Neural cell (in vitro differentiated cells): ENCODE data around the gene YAF2. TPM values are rescaled to one million over a fixed set of nuclear protein-coding genes. Genes with fewer than 3 reads are reported as not detected.

Experiments used
- H2AFZ ChIP-seq: fragments of 200-600, 300-800 bp; sonication (generic), shearing (Covaris generic); 2 replicates; pipeline ENCODE4 v1.6.0; 2014; ENCODE audit warnings: low read depth, mild to moderate bottlenecking, antibody characterized with exemption, low read length, moderate library complexity
- H3F3A ChIP-seq: fragments of 200-600 bp; shearing (Covaris generic); 2 replicates; pipeline ENCODE4 v1.6.1; 2016; ENCODE audit warnings: mild to moderate bottlenecking, moderate library complexity, mixed read lengths, antibody characterized with exemption, low read length; ENCODE audit not compliant: insufficient read depth, poor library complexity, severe bottlenecking
- H3K27ac ChIP-seq: fragments of 200-600, 300-800 bp; sonication (generic), shearing (Covaris generic); 2 replicates; pipeline ENCODE4 v1.5.1; 2014; ENCODE audit warnings: mild to moderate bottlenecking, low read length, moderate library complexity
- H3K27me3 ChIP-seq: fragments of 300-800, 200-600 bp; sonication (generic), shearing (Covaris generic); 2 replicates; pipeline ENCODE4 v1.6.0; 2014; ENCODE audit warnings: mild to moderate bottlenecking, low read depth, low read length, moderate library complexity; ENCODE audit not compliant: insufficient read depth
- H3K36me3 ChIP-seq: fragments of 300-800, 200-600 bp; sonication (generic), shearing (Covaris generic); 2 replicates; pipeline ENCODE4 v1.5.1; 2014; ENCODE audit warnings: mild to moderate bottlenecking, antibody characterized with exemption, low read length, moderate library complexity; ENCODE audit not compliant: insufficient read depth
- H3K4me2 ChIP-seq: fragments of 300-800, 200-600 bp; sonication (generic), shearing (Covaris generic); 2 replicates; pipeline ENCODE4 v1.6.0; 2014; ENCODE audit warnings: mild to moderate bottlenecking, low read length
- H3K4me3 ChIP-seq: fragments of 300-800, 200-600 bp; sonication (generic), shearing (Covaris generic); 2 replicates; pipeline ENCODE4 v1.5.1; 2014; ENCODE audit warnings: mild to moderate bottlenecking, low read length, moderate library complexity
- H3K79me2 ChIP-seq: fragments of 200-600 bp; shearing (Covaris generic); replicated peaks from 2 replicates; pipeline ENCODE4 v1.6.0; 2014; ENCODE audit warnings: mild to moderate bottlenecking, low read length, moderate library complexity; ENCODE audit not compliant: insufficient read depth
- H3K9ac ChIP-seq: fragments of 300-800, 200-600 bp; sonication (generic), shearing (Covaris generic); 2 replicates; pipeline ENCODE4 v1.6.1; 2016; ENCODE audit warnings: mild to moderate bottlenecking, low read length, mixed read lengths
- H3K9me2 ChIP-seq: fragments of 200-600 bp; shearing (Covaris generic); 2 replicates; pipeline ENCODE4 v1.6.1; 2016; ENCODE audit warnings: mild to moderate bottlenecking, low read length, mixed read lengths; ENCODE audit not compliant: insufficient read depth
- H3K9me3 ChIP-seq: fragments of 200-600, 300-800 bp; sonication (generic), shearing (Covaris generic); 2 replicates; pipeline ENCODE4 v1.6.1; 2016; ENCODE audit warnings: mild to moderate bottlenecking, mixed run types, low read length, moderate library complexity, mixed read lengths
- H4K20me1 ChIP-seq: fragments of 200-600 bp; shearing (Covaris generic); 2 replicates; pipeline ENCODE4 v1.6.1; 2016; ENCODE audit warnings: mild to moderate bottlenecking, mixed run types; ENCODE audit not compliant: insufficient read depth
- EP300 ChIP-seq: fragments of 450-650 bp; conservative IDR thresholded peaks from 2 replicates; pipeline ENCODE4 v1.6.1; 2014; ENCODE audit warnings: antibody characterized with exemption, mild to moderate bottlenecking, moderate library complexity; ENCODE audit not compliant: poor library complexity, severe bottlenecking
- EZH2 ChIP-seq: fragments of 200-600, 300-800 bp; shearing (Covaris generic), sonication (generic); IDR thresholded peaks from 2 replicates; pipeline ENCODE4 v1.6.1; 2014; ENCODE audit warnings: antibody characterized with exemption, low read length, borderline replicate concordance, mild to moderate bottlenecking; ENCODE audit not compliant: insufficient read depth, poor library complexity, severe bottlenecking
- MXI1 ChIP-seq: fragments of 450-650 bp; conservative IDR thresholded peaks from 2 replicates; pipeline ENCODE4 v1.6.1; 2014; ENCODE audit warnings: antibody characterized with exemption, mild to moderate bottlenecking; ENCODE audit not compliant: poor library complexity, severe bottlenecking
- POLR2AphosphoS5 ChIP-seq: IDR thresholded peaks from 2 replicates; pipeline ENCODE4 v1.6.1; 2012
- RAD21 ChIP-seq: fragments of 450-650 bp; conservative IDR thresholded peaks from 2 replicates; pipeline ENCODE4 v1.6.1; 2014; ENCODE audit warnings: antibody characterized with exemption, mild to moderate bottlenecking, moderate library complexity
- SMC3 ChIP-seq: fragments of 450-650 bp; conservative IDR thresholded peaks from 2 replicates; pipeline ENCODE4 v1.6.1; 2014; ENCODE audit warnings: antibody characterized with exemption, mild to moderate bottlenecking, moderate library complexity; ENCODE audit not compliant: poor library complexity
- TAF1 ChIP-seq: IDR thresholded peaks from 2 replicates; pipeline ENCODE4 v1.6.1; 2012; ENCODE audit warnings: low read depth
- polyA plus RNA-seq: library from polyadenylated mRNA; depleted of rRNA; stranded (reverse); fragments of >200 nt; gene quantifications from 2 replicates; pipeline ENCODE4 v1.2.3, GENCODE V29; 2014
- TF ChIP-seq, protein P1 (sequence below): fragments of 450-650 bp; IDR thresholded peaks from 2 replicates; pipeline ENCODE4 v1.5.1; 2014; ENCODE audit warnings: antibody characterized with exemption, mild to moderate bottlenecking, moderate library complexity; ENCODE audit not compliant: poor library complexity, severe bottlenecking
- TF ChIP-seq, protein P2 (sequence below): IDR thresholded peaks from 2 replicates; pipeline ENCODE4 v1.6.1; 2012; ENCODE audit warnings: borderline replicate concordance

YAF2 gene
- polyA plus RNA-seq, 1 donor from 2014 or later, result 44.1 TPM

DNA sequence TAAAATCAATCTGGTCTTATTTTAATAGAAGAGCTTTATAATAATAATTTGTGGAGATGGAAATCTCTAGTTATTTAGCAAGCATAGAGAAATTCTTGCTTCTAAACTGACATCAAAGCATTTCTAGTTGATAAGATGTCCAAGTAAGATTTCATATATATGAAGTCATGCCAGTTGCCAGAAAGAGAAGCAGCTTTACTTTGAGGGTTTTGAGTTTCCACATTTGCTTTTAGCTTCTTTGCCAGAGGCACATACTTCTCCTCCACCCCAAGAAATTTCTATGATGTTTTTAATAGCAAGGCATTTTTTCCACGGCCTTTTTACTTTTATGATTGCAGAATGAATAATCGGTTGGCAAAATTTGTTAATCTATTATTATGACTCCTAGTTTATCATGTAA is 24.2 kb upstream of the YAF2 start:
- Histone ChIP-seq H4K20me1 (no peaks in the 10 kb centered on the region), H3F3A (no peaks in the 10 kb centered on the region), H3K4me3 (no peak overlapping the region), H3K27ac (no peak overlapping the region), H3K9me2 (no peaks in the 10 kb centered on the region), H2AFZ (no peak overlapping the region), H3K27me3 (no peaks in the 10 kb centered on the region), H3K4me2 (no peak overlapping the region), H3K9me3 (no peaks in the 10 kb centered on the region), H3K79me2 (no peaks in the 10 kb centered on the region), H3K9ac (no peak overlapping the region), H3K36me3 (no peaks in the 10 kb centered on the region)
- TF ChIP-seq MXI1 (no peak), SMC3 (no peak)

DNA sequence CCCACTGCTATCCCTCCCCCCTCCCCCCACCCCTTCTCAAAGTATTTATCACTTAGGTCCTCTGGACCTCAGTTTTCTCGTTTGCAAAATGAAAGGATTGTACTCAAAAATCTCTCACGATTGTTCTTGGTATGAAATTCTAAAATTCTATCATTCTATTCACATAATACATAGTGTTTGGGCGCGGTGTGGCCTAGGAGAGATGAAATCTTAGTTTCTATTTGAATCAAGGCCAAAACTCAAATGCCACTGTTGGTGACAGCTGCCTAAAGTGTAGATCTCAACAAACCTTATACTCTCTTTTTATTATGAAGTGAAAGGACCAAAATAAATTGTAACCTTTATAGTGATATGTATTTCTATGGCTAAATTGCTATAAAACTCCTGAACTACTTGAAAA is 23.7 kb upstream of the YAF2 start:
- no peak overlapping the region for H3K27ac ChIP-seq
- no peaks in the 10 kb centered on the region for H3K36me3 ChIP-seq
- TF ChIP-seq MXI1 (no peak), RAD21 (no peak), SMC3 (no peak), POLR2AphosphoS5 (no peak), TAF1 (no peak), EZH2 (no peak), EP300 (no peak)
- TF ChIP-seq, protein P1, sequence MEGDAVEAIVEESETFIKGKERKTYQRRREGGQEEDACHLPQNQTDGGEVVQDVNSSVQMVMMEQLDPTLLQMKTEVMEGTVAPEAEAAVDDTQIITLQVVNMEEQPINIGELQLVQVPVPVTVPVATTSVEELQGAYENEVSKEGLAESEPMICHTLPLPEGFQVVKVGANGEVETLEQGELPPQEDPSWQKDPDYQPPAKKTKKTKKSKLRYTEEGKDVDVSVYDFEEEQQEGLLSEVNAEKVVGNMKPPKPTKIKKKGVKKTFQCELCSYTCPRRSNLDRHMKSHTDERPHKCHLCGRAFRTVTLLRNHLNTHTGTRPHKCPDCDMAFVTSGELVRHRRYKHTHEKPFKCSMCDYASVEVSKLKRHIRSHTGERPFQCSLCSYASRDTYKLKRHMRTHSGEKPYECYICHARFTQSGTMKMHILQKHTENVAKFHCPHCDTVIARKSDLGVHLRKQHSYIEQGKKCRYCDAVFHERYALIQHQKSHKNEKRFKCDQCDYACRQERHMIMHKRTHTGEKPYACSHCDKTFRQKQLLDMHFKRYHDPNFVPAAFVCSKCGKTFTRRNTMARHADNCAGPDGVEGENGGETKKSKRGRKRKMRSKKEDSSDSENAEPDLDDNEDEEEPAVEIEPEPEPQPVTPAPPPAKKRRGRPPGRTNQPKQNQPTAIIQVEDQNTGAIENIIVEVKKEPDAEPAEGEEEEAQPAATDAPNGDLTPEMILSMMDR, result no peak
- TF ChIP-seq, protein P2, sequence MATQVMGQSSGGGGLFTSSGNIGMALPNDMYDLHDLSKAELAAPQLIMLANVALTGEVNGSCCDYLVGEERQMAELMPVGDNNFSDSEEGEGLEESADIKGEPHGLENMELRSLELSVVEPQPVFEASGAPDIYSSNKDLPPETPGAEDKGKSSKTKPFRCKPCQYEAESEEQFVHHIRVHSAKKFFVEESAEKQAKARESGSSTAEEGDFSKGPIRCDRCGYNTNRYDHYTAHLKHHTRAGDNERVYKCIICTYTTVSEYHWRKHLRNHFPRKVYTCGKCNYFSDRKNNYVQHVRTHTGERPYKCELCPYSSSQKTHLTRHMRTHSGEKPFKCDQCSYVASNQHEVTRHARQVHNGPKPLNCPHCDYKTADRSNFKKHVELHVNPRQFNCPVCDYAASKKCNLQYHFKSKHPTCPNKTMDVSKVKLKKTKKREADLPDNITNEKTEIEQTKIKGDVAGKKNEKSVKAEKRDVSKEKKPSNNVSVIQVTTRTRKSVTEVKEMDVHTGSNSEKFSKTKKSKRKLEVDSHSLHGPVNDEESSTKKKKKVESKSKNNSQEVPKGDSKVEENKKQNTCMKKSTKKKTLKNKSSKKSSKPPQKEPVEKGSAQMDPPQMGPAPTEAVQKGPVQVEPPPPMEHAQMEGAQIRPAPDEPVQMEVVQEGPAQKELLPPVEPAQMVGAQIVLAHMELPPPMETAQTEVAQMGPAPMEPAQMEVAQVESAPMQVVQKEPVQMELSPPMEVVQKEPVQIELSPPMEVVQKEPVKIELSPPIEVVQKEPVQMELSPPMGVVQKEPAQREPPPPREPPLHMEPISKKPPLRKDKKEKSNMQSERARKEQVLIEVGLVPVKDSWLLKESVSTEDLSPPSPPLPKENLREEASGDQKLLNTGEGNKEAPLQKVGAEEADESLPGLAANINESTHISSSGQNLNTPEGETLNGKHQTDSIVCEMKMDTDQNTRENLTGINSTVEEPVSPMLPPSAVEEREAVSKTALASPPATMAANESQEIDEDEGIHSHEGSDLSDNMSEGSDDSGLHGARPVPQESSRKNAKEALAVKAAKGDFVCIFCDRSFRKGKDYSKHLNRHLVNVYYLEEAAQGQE, result no peak
- H3K79me2 ChIP-seq, result no peaks in the 10 kb centered on the region
- no peaks in the 10 kb centered on the region for H3F3A ChIP-seq
- H4K20me1 ChIP-seq, result no peaks in the 10 kb centered on the region
- no peaks in the 10 kb centered on the region for H3K9me3 ChIP-seq
- H3K9me2 ChIP-seq, result no peaks in the 10 kb centered on the region
- H2AFZ ChIP-seq, result no peak overlapping the region
- no peak overlapping the region for H3K4me2 ChIP-seq
- no peak overlapping the region for H3K4me3 ChIP-seq
- no peaks in the 10 kb centered on the region for H3K27me3 ChIP-seq
- H3K9ac ChIP-seq, result no peak overlapping the region

DNA sequence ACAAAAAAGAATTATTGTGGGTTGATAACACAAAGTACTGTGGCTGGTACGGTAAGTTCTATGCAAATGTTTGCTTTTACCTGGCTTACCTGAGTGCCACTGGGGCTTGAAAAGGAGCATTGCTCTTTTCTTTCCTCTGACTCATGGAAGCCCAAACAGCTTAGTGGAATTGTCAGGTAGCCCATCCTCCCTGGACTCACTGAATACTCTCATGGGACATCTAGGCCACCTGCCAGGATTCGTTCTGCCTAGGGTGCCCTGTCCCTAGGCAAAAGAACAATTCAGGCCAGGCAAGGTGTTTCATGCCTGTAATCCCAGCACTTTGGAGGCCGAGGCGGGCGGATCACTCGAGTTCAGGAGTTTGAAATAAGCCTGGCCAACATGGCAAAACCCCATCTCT is 22.5 kb upstream of the YAF2 start:
- H3K27ac ChIP-seq, result no peak overlapping the region
- H3F3A ChIP-seq, result no peaks in the 10 kb centered on the region
- no peak overlapping the region for H3K9ac ChIP-seq

More for the DNA sequence above, 22.5 kb upstream of the YAF2 start:
- no peak overlapping the region for H3K4me3 ChIP-seq
- H3K79me2 ChIP-seq, result no peaks in the 10 kb centered on the region
- no peaks in the 10 kb centered on the region for H4K20me1 ChIP-seq
- no peak overlapping the region for H3K4me2 ChIP-seq
- H3K9me2 ChIP-seq, result no peaks in the 10 kb centered on the region
- H2AFZ ChIP-seq, result no peak overlapping the region
- no peaks in the 10 kb centered on the region for H3K36me3 ChIP-seq
- TF ChIP-seq RAD21 (no peak), SMC3 (no peak)
- no peaks in the 10 kb centered on the region for H3K9me3 ChIP-seq
- no peaks in the 10 kb centered on the region for H3K27me3 ChIP-seq
